Measurements from ENCODE around the gene STXBP6. TPM values are rescaled to one million over a fixed set of nuclear protein-coding genes. Genes with fewer than 3 reads are reported as not detected.

STXBP6 gene
- total RNA-seq, 1 donor: 0.27 TPM

- no peak for DNase-seq (ENCODE audit: low read depth)
Observed at GRCh38 chr14:25074099-25074685, 24.2 kb upstream of the STXBP6 start.

DNA sequence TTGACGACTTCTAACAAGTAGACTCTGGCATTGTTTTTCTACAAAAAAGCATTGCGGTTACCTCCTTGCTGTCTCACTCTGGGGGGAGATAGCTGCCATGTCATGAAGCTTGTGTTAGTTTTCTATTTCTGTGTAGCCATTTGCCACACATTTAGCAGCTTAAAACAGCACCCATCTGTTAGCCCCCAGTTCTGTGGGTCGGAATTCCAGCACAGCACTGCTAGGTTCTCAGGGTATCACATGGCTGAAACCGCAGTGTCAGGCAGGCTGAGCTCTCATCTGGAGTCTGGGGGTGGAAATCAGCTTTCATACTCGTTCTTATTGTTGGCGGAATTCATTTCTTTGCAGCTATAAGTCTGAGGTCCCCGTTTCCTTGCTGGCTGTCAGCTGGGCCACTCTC is 19.9 kb upstream of the STXBP6 start:
- TF ChIP-seq, protein P1, sequence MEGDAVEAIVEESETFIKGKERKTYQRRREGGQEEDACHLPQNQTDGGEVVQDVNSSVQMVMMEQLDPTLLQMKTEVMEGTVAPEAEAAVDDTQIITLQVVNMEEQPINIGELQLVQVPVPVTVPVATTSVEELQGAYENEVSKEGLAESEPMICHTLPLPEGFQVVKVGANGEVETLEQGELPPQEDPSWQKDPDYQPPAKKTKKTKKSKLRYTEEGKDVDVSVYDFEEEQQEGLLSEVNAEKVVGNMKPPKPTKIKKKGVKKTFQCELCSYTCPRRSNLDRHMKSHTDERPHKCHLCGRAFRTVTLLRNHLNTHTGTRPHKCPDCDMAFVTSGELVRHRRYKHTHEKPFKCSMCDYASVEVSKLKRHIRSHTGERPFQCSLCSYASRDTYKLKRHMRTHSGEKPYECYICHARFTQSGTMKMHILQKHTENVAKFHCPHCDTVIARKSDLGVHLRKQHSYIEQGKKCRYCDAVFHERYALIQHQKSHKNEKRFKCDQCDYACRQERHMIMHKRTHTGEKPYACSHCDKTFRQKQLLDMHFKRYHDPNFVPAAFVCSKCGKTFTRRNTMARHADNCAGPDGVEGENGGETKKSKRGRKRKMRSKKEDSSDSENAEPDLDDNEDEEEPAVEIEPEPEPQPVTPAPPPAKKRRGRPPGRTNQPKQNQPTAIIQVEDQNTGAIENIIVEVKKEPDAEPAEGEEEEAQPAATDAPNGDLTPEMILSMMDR (IDR thresholded peaks at IDR 0.05; ENCODE audit: insufficient read depth, low read length): no peak
- H3K4me3 ChIP-seq (ENCODE audit: low read depth, low read length): no peak overlapping the region
- DNase-seq (ENCODE audit: low read depth): no peak

More at GRCh38 chr14:25074099-25074685, 24.2 kb upstream of the STXBP6 start:
- no peak overlapping the region for H3K4me3 ChIP-seq (ENCODE audit: low read depth, low read length)
- TF ChIP-seq, protein P1 (IDR thresholded peaks at IDR 0.05; ENCODE audit: insufficient read depth, low read length): no peak

DNA sequence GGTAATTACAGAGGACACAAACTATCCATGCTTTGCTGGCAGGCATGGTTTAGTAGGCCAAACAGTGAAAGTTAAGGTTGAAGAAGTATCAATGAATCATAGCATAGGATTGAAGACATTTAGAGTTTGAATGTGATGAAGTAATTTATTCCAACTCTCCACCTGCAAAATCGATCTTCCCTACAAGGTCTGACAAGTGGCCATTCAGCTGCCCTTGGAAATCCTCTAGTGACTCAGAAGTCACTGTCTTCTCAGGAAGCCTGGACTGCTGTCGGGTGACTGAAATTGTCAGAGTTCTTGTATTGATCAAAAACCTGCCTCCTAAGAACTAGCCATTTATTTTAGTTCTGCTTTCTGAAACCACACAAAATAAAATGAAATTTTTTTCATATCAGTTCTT is 17.7 kb upstream of the STXBP6 start:
- no peak for DNase-seq (ENCODE audit: low read depth)
- TF ChIP-seq, protein P1 (IDR thresholded peaks at IDR 0.05; ENCODE audit: insufficient read depth, low read length): no peak

GRCh38 chr14:25062022-25062321 is 12.0 kb upstream of the STXBP6 start:
- no peak for DNase-seq (ENCODE audit: low read depth)
- TF ChIP-seq, protein P1 (IDR thresholded peaks at IDR 0.05; ENCODE audit: insufficient read depth, low read length): no peak
- H3K4me3 ChIP-seq (ENCODE audit: low read depth, low read length): no peak overlapping the region

More for the DNA sequence above, 17.7 kb upstream of the STXBP6 start:
- no peak overlapping the region for H3K4me3 ChIP-seq (ENCODE audit: low read depth, low read length)

GRCh38 chr14:25056688-25057078 is 6.7 kb upstream of the STXBP6 start:
- TF ChIP-seq, protein P1 (IDR thresholded peaks at IDR 0.05; ENCODE audit: insufficient read depth, low read length): no peak
- no peak for DNase-seq (ENCODE audit: low read depth)
- no peak overlapping the region for H3K4me3 ChIP-seq (ENCODE audit: low read depth, low read length)

DNA sequence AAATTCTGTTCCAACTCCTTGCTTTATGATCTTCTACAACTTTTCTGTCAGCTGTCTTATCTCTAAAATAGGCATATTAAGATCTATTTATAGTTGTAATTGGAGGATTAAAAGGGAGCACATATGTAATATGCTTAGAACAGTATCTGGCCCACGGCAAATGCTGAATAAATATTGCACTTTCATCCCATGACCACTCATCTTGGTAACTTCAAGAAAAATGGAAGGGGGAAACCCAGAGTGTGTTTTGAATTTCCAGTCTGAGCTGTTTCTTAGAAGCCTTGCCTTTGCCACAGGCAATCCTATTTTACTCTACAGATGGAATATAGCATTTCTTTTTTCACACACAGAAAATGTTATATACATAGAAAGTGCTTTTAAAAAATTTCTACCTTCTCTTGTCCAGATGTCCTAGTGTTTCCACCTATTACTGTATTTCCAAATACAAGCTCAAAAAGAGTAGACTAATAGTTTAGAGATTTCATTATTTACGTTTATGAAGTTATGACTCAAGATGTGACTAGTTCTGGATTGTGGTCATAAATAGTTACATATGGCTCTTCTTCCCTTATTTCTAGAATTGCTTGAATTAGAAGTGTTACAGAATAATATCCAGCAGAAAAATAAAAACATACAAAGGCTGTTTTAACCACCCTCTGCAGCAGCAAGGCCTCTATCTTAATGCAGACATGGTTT is 6.2 kb upstream of the STXBP6 start:
- peak; percentile 14 for DNase-seq (ENCODE audit: low read depth)
- TF ChIP-seq, protein P1 (IDR thresholded peaks at IDR 0.05; ENCODE audit: insufficient read depth, low read length): no peak
- H3K4me3 ChIP-seq (ENCODE audit: low read depth, low read length): no peak overlapping the region
